GM23338 (cell line): Measurements from ENCODE around the gene NKAPL. TPM values are rescaled to one million over a fixed set of nuclear protein-coding genes. Genes with fewer than 3 reads are reported as not detected.

Experiments used
- ATAC-seq: fragments of 200-7000 bp; cut with Tn5 transposase; 3 replicates; pipeline ENCODE4 v1.9.1; 2020
- DNase-seq: peaks from one replicate; pipeline ENCODE4 v3.0.0-alpha.2; 2015; ENCODE audit warnings: low spot score
- H2AFZ ChIP-seq: fragments of 200-600 bp; sonication (generic); 2 replicates; pipeline ENCODE4 v1.8.0; 2016; ENCODE audit warnings: antibody characterized with exemption, mild to moderate bottlenecking, moderate library complexity
- H3F3A ChIP-seq: fragments of 200-600 bp; sonication (generic); replicated peaks from 2 replicates; pipeline ENCODE4 v1.8.0; 2017; ENCODE audit warnings: antibody characterized with exemption, mixed run types, low read depth
- H3K27ac ChIP-seq: fragments of 200-600 bp; sonication (generic); 2 replicates; pipeline ENCODE4 v1.6.1; 2016; ENCODE audit warnings: low read depth
- H3K27me3 ChIP-seq: fragments of 200-600 bp; sonication (generic); 2 replicates; pipeline ENCODE4 v1.8.0; 2016; ENCODE audit warnings: mild to moderate bottlenecking, mixed run types, moderate library complexity; ENCODE audit not compliant: insufficient read depth
- H3K36me3 ChIP-seq: fragments of 200-600 bp; sonication (generic); 2 replicates; pipeline ENCODE4 v1.8.0; 2016; ENCODE audit warnings: mild to moderate bottlenecking; ENCODE audit not compliant: insufficient read depth
- H3K4me1 ChIP-seq: fragments of 200-600 bp; sonication (generic); 2 replicates; pipeline ENCODE4 v1.8.0; 2016; ENCODE audit warnings: mild to moderate bottlenecking, moderate library complexity; ENCODE audit not compliant: insufficient read depth
- H3K4me2 ChIP-seq: fragments of 200-600 bp; sonication (generic); 2 replicates; pipeline ENCODE4 v1.7.1; 2017; ENCODE audit warnings: mixed run types
- H3K4me3 ChIP-seq: fragments of 200-600 bp; sonication (generic); 2 replicates; pipeline ENCODE4 v1.6.1; 2016; ENCODE audit warnings: mixed run types
- H3K79me2 ChIP-seq: fragments of 200-600 bp; sonication (generic); replicated peaks from 2 replicates; pipeline ENCODE4 v1.8.0; 2017; ENCODE audit warnings: mild to moderate bottlenecking; ENCODE audit not compliant: insufficient read depth
- H3K9me2 ChIP-seq: fragments of 200-600 bp; sonication (generic); 2 replicates; pipeline ENCODE4 v1.8.0; 2017; ENCODE audit not compliant: insufficient read depth
- H4K20me1 ChIP-seq: fragments of 200-600 bp; sonication (generic); replicated peaks from 2 replicates; pipeline ENCODE4 v1.8.0; 2017; ENCODE audit warnings: mild to moderate bottlenecking; ENCODE audit not compliant: insufficient read depth
- H3K27ac Mint-ChIP-seq: 2 replicates; pipeline ENCODE4 v1.8.0; 2020; ENCODE audit warnings: inconsistent platforms, mild to moderate bottlenecking, moderate library complexity, mixed read lengths
- H3K27me3 Mint-ChIP-seq: 3 replicates; pipeline ENCODE4 v1.8.0; 2022; ENCODE audit warnings: low read depth, mild to moderate bottlenecking, moderate library complexity, mixed read lengths, inconsistent platforms; ENCODE audit not compliant: insufficient read depth, poor library complexity
- H3K36me3 Mint-ChIP-seq: 3 replicates; pipeline ENCODE4 v1.8.0; 2021; ENCODE audit warnings: low read depth, mild to moderate bottlenecking, inconsistent platforms, moderate library complexity, mixed read lengths
- H3K4me1 Mint-ChIP-seq: 3 replicates; pipeline ENCODE4 v1.8.0; 2020; ENCODE audit warnings: mild to moderate bottlenecking, inconsistent platforms, mixed read lengths
- H3K4me3 Mint-ChIP-seq: 3 replicates; pipeline ENCODE4 v1.8.0; 2021; ENCODE audit warnings: moderate library complexity, mild to moderate bottlenecking, inconsistent platforms, mixed read lengths
- H3K9me3 Mint-ChIP-seq: 3 replicates; pipeline ENCODE4 v1.8.0; 2020; ENCODE audit warnings: moderate library complexity, mild to moderate bottlenecking, inconsistent platforms, mixed read lengths
- POLR2AphosphoS5 ChIP-seq: IDR thresholded peaks from 2 replicates; pipeline ENCODE4 v1.6.1; 2016; ENCODE audit warnings: antibody characterized with exemption, low read depth
- ZNF462 ChIP-seq: fragments of 250-450 bp; sonication (Bioruptor Pico); IDR thresholded peaks from 2 replicates; pipeline ENCODE4 v1.5.0; 2020; ENCODE audit warnings: mild to moderate bottlenecking, moderate library complexity
- polyA plus RNA-seq: library from polyadenylated mRNA; unstranded; fragments of >200 nt; fragmentation: Nextera tagmentation; extraction: Ambion mirVana; gene quantifications from 2 replicates; pipeline ENCODE4 v1.2.1, GENCODE V29; 2016
- total RNA-seq: library from RNA; depleted of rRNA; stranded (reverse); fragments of >200 nt; shearing (Covaris generic); gene quantifications from 2 replicates; pipeline ENCODE4 v1.2.3, GENCODE V29; 2014

NKAPL gene
- total and polyA plus RNA-seq, 2 experiments from 2014 or later: 1.6 to 2.9 TPM

GRCh38 chr6:28257042-28257441, 2.1 kb upstream of the NKAPL start:
- no peak for ATAC-seq
- no peak overlapping the region for H2AFZ ChIP-seq
- peaks cover 27% of the 10 kb centered on the region for H3K27me3 Mint-ChIP-seq

More at GRCh38 chr6:28257042-28257441, 2.1 kb upstream of the NKAPL start:
- Mint-ChIP-seq H3K4me3 (no peak overlapping the region), H3K27ac (no peak overlapping the region), H3K9me3 (peaks cover 5% of the 10 kb centered on the region; the same call in 2 of the 3 replicates), H3K36me3 (no peaks in the 10 kb centered on the region), H3K4me1 (peaks cover 5% of the 10 kb centered on the region)
- Histone ChIP-seq H4K20me1 (no peaks in the 10 kb centered on the region), H3K36me3 (no peaks in the 10 kb centered on the region), H3F3A (no peaks in the 10 kb centered on the region), H3K4me2 (no peak overlapping the region), H3K4me3 (no peak overlapping the region), H3K27ac (no peak overlapping the region), H3K79me2 (no peaks in the 10 kb centered on the region), H3K4me1 (0 out of 2 replicates have a peak, but pooled peaks cover 5% of the 10 kb centered on the region), H3K27me3 (peaks cover 54% of the 10 kb centered on the region), H3K9me2 (no peaks in the 10 kb centered on the region)
- TF ChIP-seq ZNF462 (CRISPR knock-in tag) (no peak), POLR2AphosphoS5 (no peak)
- no peak for DNase-seq
